Measurements from ENCODE around the gene DNAJB7. TPM values are rescaled to one million over a fixed set of nuclear protein-coding genes. Genes with fewer than 3 reads are reported as not detected.
A peak's percentile ranks its signal among the peaks of the same experiment; 100 is the strongest.

Gene DNAJB7
- total and polyA plus RNA-seq, 10 of the 15 experiments (the other 5 are each of a cell fraction or from before 2014, with no cell fraction given), result 0.03 to 0.70 (median 0.29) TPM; not detected in 6

DNA sequence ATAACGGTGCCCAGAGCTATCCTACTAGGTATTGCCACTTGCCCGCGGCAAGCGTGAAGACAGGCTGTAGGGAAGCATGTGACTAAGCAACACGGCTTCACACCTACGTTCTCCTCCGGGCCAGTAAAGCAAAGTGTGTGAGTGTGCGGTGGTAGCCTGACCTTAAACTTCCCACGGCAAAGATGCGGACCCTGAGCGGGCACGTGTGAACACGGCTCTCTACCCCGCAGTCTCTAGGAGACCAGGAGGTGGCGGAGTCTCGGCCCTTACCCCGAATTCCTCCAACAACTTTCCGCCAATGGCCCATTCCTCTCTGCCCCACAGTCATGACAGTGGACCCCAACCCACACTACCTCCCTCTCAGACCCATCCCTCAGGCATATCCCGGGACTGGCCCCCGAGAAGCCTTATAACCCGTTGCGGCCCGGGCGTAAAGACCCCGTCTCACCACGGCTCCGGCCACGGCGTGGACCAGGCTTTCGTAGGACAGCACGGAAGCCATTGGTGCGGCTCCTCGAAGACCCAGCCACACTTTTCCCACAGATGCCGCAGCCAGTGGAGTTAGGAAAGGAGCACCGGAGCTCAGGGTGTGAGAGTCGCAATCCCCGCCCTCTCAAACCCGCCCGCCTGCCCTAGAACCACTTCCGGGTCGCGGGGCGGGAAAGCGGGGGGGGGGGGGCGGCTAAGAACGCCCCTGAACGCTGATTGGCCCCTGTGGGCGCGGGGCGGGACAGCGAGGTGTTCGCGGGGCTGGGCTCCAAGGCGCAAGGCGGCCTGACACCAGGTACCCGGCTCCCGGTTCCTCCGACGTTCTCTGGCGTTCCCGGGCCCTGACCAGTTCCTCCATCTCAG lies 42.9 kb downstream of the DNAJB7 start, which contains the start of gene SLC25A17 (continued):
- no peak for TF ChIP-seq CBFB (IDR thresholded peaks at IDR 0.05; ENCODE audit: low read depth)
- no peak for TF ChIP-seq PRDM15 (CRISPR knock-in tag; IDR thresholded peaks at IDR 0.05)
- TF ChIP-seq JUND (IDR thresholded peaks at IDR 0.05; ENCODE audit: low read depth, low read length), result no peak
- TF ChIP-seq IKZF2 (IDR thresholded peaks at IDR 0.05), result peak; percentile 14 to 26; a peak in 3 of 4 replicates
- TF ChIP-seq CBX5 (IDR thresholded peaks at IDR 0.05; ENCODE audit: low read depth), result no peak
- TF ChIP-seq RUNX3 (IDR thresholded peaks at IDR 0.05; ENCODE audit: low read length), result no peak
